ENCODE data around the gene NNT.
"Not testable (repeated sequence)": the region's sequence is repeated elsewhere in the genome, so short reads cannot be mapped to it uniquely, and the experiment has no call there.

Gene NNT

GRCh38 chr5:43592363-43592762 is 10.6 kb upstream of the NNT start:
- Histone ChIP-seq H3K4me3 (ENCODE audit: insufficient read depth, low read length, poor library complexity, severe bottlenecking) (no peak overlapping the region), H4K20me1 (ENCODE audit: low read depth, low read length) (no peaks in the 10 kb centered on the region), H3K79me2 (ENCODE audit: insufficient read depth, low read length) (0 out of 2 replicates have a peak, but pooled peaks cover 3% of the 10 kb centered on the region), H3K9me3 (ENCODE audit: insufficient read depth, low read length) (no peaks in the 10 kb centered on the region), H3K9ac (ENCODE audit: low read length) (no peak overlapping the region), H3K27ac (ENCODE audit: low read depth, low read length) (no peak overlapping the region), H3K27me3 (ENCODE audit: low read length) (no peaks in the 10 kb centered on the region), H2AFZ (ENCODE audit: low read depth, low read length, severe bottlenecking) (no peak overlapping the region), H3K9me2 (replicated peaks; ENCODE audit: insufficient read depth, low read length) (no peaks in the 10 kb centered on the region), H3F3A (ENCODE audit: insufficient read depth) (no peaks in the 10 kb centered on the region), H3K36me3 (ENCODE audit: low read length) (no peaks in the 10 kb centered on the region), H3K4me2 (ENCODE audit: low read depth, low read length, poor library complexity, severe bottlenecking) (no peak overlapping the region)
- no peak for TF ChIP-seq CTCF (IDR thresholded peaks at IDR 0.05; ENCODE audit: insufficient read depth, low read length, poor library complexity, severe bottlenecking)
- no peak for TF ChIP-seq EZH2phosphoT487 (conservative IDR thresholded peaks at IDR 0.05; ENCODE audit: low read length)

GRCh38 chr5:43598927-43599326 is 4.1 kb upstream of the NNT start:
- H3F3A ChIP-seq (ENCODE audit: insufficient read depth); H3K27ac ChIP-seq (ENCODE audit: low read depth, low read length); H3K4me3 ChIP-seq (ENCODE audit: insufficient read depth, low read length, poor library complexity, severe bottlenecking); H3K9me2 ChIP-seq (replicated peaks; ENCODE audit: insufficient read depth, low read length); H3K27me3 ChIP-seq (ENCODE audit: low read length); H2AFZ ChIP-seq (ENCODE audit: low read depth, low read length, severe bottlenecking); H4K20me1 ChIP-seq (ENCODE audit: low read depth, low read length); H3K4me2 ChIP-seq (ENCODE audit: low read depth, low read length, poor library complexity, severe bottlenecking); H3K9me3 ChIP-seq (ENCODE audit: insufficient read depth, low read length); H3K36me3 ChIP-seq (ENCODE audit: low read length); H3K9ac ChIP-seq (ENCODE audit: low read length): not testable (repeated sequence)
- peaks cover 48% of the 10 kb centered on the region for H3K79me2 ChIP-seq (ENCODE audit: insufficient read depth, low read length)

GRCh38 chr5:43601454-43602260 is 1.3 kb upstream of the NNT start:
- peaks cover 69% of the 10 kb centered on the region for H3K79me2 ChIP-seq (ENCODE audit: insufficient read depth, low read length)
- H4K20me1 ChIP-seq (ENCODE audit: low read depth, low read length): no peaks in the 10 kb centered on the region
- peaks cover 9% of the 10 kb centered on the region; the same call in 1 of the 2 replicates for H3K36me3 ChIP-seq (ENCODE audit: low read length)
- peak overlapping the region; percentile 73 for H3K4me3 ChIP-seq (ENCODE audit: insufficient read depth, low read length, poor library complexity, severe bottlenecking)
- H3F3A ChIP-seq (ENCODE audit: insufficient read depth): 0 out of 2 replicates have a peak, but pooled peaks cover 6% of the 10 kb centered on the region
- no peak for TF ChIP-seq CTCF (IDR thresholded peaks at IDR 0.05; ENCODE audit: insufficient read depth, low read length, poor library complexity, severe bottlenecking)
- no peak for TF ChIP-seq EZH2phosphoT487 (conservative IDR thresholded peaks at IDR 0.05; ENCODE audit: low read length)
- peak overlapping the region; percentile 79 for H3K27ac ChIP-seq (ENCODE audit: low read depth, low read length)
- H3K9me3 ChIP-seq (ENCODE audit: insufficient read depth, low read length): no peaks in the 10 kb centered on the region
- H3K27me3 ChIP-seq (ENCODE audit: low read length): no peaks in the 10 kb centered on the region
- peak overlapping the region; percentile 82 for H3K4me2 ChIP-seq (ENCODE audit: low read depth, low read length, poor library complexity, severe bottlenecking)
- H3K9ac ChIP-seq (ENCODE audit: low read length): peak overlapping the region; percentile 89
- H2AFZ ChIP-seq (ENCODE audit: low read depth, low read length, severe bottlenecking): peak overlapping the region; percentile 94
- no peaks in the 10 kb centered on the region for H3K9me2 ChIP-seq (replicated peaks; ENCODE audit: insufficient read depth, low read length)

All from SU-DHL-6 (cell line).